ENCODE results near the gene EP400.

- no peak for TF ChIP-seq GATA2 (IDR thresholded peaks at IDR 0.05; ENCODE audit: low read depth, low read length)
- TF ChIP-seq GATA3 (IDR thresholded peaks at IDR 0.05; ENCODE audit: low read depth, low read length), result no peak
These were observed 72.2 kb downstream of the EP400 start for GRCh38 chr12:132021965-132022364.

All from SH-SY5Y (cell line).